Activated T-cell treated with anti-CD3 and anti-CD28 coated beads, Interleukin-2, amount 50 U/mL, for 24 hours (primary cell): ENCODE results near the gene TPK1.
A peak's percentile ranks its signal among the peaks of the same experiment; 100 is the strongest.

ENCODE experiments used
- DNase-seq: peaks from one replicate; pipeline ENCODE4 v3.0.0-alpha.2; 2020
- H3K27ac Mint-ChIP-seq: 2 replicates; pipeline ENCODE4 v1.8.0; 2020; ENCODE audit warnings: mild to moderate bottlenecking, mixed read lengths
- H3K27me3 Mint-ChIP-seq: 2 replicates; pipeline ENCODE4 v1.8.0; 2020; ENCODE audit warnings: mixed read lengths
- H3K36me3 Mint-ChIP-seq: 2 replicates; pipeline ENCODE4 v1.8.0; 2020; ENCODE audit warnings: low read depth, mixed read lengths
- H3K4me1 Mint-ChIP-seq: 2 replicates; pipeline ENCODE4 v1.8.0; 2020; ENCODE audit warnings: low read depth, mixed read lengths
- H3K4me3 Mint-ChIP-seq: 2 replicates; pipeline ENCODE4 v1.8.0; 2020; ENCODE audit warnings: mild to moderate bottlenecking, moderate library complexity, mixed read lengths
- H3K9me3 Mint-ChIP-seq: 2 replicates; pipeline ENCODE4 v1.8.0; 2020; ENCODE audit warnings: mixed read lengths

TPK1 gene

DNA sequence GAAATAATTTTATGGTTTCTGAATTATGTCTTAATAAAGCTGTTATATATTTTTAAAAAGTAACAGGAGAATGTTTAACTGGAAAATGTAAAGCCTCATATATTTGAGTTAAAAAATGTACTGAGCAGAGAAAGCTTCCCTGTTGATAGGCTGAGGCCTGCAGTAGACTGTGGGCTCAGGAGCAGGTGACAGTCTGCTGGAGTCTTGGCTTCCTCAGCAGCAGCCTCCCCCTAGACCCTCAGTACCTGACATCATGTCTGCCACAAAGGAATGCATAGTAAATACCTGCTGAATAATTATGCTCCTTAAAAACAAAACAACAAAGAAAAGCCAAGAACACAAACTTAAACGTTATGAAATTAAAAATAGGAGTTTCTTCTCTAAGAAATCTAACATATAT, 358.5 kb downstream of the TPK1 start:
- Mint-ChIP-seq H3K36me3 (peaks cover 3% of the 10 kb centered on the region), H3K9me3 (peaks cover 2% of the 10 kb centered on the region), H3K4me1 (no peaks in the 10 kb centered on the region), H3K4me3 (no peak overlapping the region), H3K27me3 (no peaks in the 10 kb centered on the region), H3K27ac (no peak overlapping the region)
- no peak for DNase-seq

DNA sequence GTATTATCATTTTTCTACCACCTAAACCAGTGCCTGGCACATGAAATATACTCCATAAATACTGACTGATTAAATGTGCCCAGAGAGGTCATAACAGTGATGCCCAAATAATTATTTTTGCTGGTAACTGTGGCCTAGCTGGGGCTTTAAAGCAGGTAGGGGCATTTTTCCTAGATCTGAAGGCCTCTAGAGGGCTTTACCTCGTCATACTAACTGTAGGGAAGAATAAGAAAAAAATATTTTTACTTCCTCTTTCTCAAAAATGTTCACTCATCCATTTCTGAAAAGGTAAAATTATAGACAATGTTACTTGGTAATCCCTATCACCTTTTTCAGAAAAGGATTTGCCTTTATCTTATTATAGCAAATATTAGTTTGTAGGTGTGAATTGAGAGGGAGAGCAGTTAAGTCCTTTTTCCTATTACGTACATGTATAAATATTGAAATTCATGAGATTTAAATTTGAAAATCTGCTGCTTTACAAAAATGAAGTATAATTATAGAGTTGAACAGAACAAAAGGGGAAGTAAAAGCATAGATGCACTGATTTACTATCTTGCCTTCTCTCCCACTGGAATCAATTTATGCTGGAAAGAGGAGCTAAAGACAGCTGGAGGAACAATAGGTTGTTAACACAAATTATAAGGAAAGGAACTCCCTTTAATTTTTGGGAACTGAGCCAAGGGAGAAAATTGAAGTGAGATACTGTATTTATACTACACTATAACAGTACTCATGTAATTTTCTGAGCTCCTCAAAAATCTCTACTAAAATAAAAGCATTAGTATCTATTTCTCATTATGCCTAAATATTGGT, 360.8 kb downstream of the TPK1 start:
- H3K27me3 Mint-ChIP-seq = no peaks in the 10 kb centered on the region
- H3K9me3 Mint-ChIP-seq = peaks cover 2% of the 10 kb centered on the region
- H3K27ac Mint-ChIP-seq = no peak overlapping the region
- DNase-seq = no peak
- peaks cover 3% of the 10 kb centered on the region for H3K36me3 Mint-ChIP-seq
- H3K4me3 Mint-ChIP-seq = no peak overlapping the region
- H3K4me1 Mint-ChIP-seq = no peaks in the 10 kb centered on the region

GRCh38 chr7:144474363-144474762, 361.5 kb downstream of the TPK1 start:
- Mint-ChIP-seq H3K4me1 (no peaks in the 10 kb centered on the region), H3K27ac (no peak overlapping the region), H3K9me3 (peaks cover 2% of the 10 kb centered on the region), H3K36me3 (peaks cover 4% of the 10 kb centered on the region), H3K27me3 (no peaks in the 10 kb centered on the region), H3K4me3 (no peak overlapping the region)
- DNase-seq = no peak

GRCh38 chr7:144473908-144474307, 361.9 kb downstream of the TPK1 start:
- peaks cover 2% of the 10 kb centered on the region for H3K9me3 Mint-ChIP-seq
- peaks cover 9% of the 10 kb centered on the region for H3K36me3 Mint-ChIP-seq
- no peak for DNase-seq
- no peak overlapping the region for H3K4me3 Mint-ChIP-seq
- no peaks in the 10 kb centered on the region for H3K4me1 Mint-ChIP-seq
- no peak overlapping the region for H3K27ac Mint-ChIP-seq
- H3K27me3 Mint-ChIP-seq = no peaks in the 10 kb centered on the region

- no peak overlapping the region for H3K4me3 Mint-ChIP-seq
- H3K4me1 Mint-ChIP-seq = no peaks in the 10 kb centered on the region
- DNase-seq = no peak
- H3K27ac Mint-ChIP-seq = no peak overlapping the region
- peaks cover 32% of the 10 kb centered on the region for H3K36me3 Mint-ChIP-seq
- no peaks in the 10 kb centered on the region for H3K27me3 Mint-ChIP-seq
- H3K9me3 Mint-ChIP-seq = peaks cover 13% of the 10 kb centered on the region
Measured at GRCh38 chr7:144470078-144470477, 365.8 kb downstream of the TPK1 start.

DNA sequence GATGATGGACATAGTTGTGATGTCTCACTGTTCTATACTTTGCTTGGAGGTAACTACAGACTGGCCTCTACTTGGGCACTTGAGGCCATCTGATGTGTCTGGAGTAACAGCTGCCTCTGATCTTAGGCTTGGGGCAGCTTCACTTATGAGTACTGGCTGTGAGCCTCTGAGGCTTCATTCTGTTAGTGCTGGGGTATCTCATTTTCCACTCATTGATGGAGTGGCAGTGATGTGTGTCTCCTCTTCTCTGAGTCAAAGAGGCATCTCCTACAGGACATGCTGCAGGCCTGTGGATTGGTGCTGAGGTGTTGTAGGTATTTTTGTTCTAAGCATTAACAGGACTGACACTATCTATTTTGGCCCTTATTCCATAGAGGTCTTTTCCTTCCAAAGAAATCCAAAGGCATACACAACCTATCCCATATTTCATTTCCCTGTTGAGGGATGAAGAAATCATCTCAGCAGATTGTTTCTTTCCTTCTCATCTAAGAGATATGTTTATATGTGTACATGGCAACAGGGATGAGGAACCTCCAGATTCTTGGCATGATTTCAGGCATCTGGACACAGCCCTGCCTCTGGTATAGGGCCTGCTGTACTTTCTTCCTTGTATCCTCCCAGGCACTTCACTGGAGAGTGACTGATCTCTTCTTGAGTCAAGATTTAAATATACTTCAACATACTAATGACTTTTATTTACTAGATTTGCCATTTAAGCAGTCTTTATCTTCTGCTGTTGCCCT, 366.7 kb downstream of the TPK1 start:
- no peak for DNase-seq

DNA sequence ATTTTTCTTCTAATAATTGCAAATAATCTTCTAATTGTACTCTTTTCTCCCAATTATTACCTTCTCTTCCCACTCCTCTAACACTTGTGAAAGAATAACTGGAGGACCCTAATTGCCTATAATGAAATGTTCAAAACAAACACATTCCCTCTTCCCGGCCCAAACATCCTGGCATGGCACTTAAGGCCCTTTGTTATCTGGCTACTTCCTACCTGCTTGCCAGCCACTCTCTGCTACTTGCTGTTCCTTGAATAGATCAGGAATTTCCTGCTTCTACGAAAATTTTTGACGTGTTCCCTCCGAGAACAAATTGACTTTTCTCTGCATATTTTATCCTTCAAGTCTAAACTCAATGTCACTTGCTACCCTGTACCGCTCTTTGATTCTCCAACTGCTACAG, 376.2 kb downstream of the TPK1 start:
- no peak overlapping the region for H3K4me3 Mint-ChIP-seq
- H3K36me3 Mint-ChIP-seq = peaks cover 71% of the 10 kb centered on the region
- no peak for DNase-seq

More for the DNA sequence above, 366.7 kb downstream of the TPK1 start:
- H3K9me3 Mint-ChIP-seq = peaks cover 16% of the 10 kb centered on the region
- H3K4me1 Mint-ChIP-seq = no peaks in the 10 kb centered on the region
- H3K4me3 Mint-ChIP-seq = no peak overlapping the region
- H3K36me3 Mint-ChIP-seq = peaks cover 41% of the 10 kb centered on the region
- no peaks in the 10 kb centered on the region for H3K27me3 Mint-ChIP-seq
- H3K27ac Mint-ChIP-seq = no peak overlapping the region

GRCh38 chr7:144455040-144455404, 380.8 kb downstream of the TPK1 start:
- no peak for DNase-seq
- H3K36me3 Mint-ChIP-seq = peaks cover 56% of the 10 kb centered on the region

More for the DNA sequence above, 376.2 kb downstream of the TPK1 start:
- peaks cover 40% of the 10 kb centered on the region for H3K9me3 Mint-ChIP-seq
- H3K4me1 Mint-ChIP-seq = no peaks in the 10 kb centered on the region
- no peak overlapping the region for H3K27ac Mint-ChIP-seq
- H3K27me3 Mint-ChIP-seq = no peaks in the 10 kb centered on the region

DNA sequence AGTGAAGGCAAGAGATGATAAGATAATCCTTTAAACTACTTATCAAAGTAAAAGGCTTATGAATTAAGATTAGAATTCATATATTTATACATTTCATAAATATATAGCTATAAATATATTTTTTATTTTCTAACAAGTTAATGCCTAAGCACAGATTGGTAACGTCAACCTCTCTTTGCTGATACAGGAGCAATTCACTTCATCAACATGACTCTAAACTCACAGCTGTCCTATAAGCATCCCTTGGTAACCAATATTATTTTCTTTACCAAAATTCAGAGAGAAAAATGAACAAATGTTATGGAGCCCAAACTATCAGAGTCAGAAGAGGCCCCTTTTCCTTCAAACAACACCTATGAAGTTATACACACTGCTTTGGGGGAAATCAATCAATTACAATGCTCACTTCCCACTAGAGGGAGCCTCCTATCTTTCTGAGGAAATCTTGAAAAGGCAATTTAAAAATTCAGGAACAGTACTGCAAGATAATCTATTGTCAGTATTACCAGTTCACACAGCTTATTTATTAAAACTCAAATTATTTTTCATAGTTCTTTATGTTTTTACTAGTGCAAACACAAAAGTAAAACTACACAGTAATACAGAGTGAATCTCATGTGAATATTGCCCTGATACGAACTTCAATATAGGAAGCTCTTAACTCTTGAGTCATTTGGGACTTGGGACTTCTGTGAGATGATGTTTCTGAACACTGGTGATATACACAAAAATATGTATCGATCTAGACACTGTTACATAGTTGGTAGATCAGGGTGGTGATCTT, 381.4 kb downstream of the TPK1 start:
- peaks cover 53% of the 10 kb centered on the region for H3K36me3 Mint-ChIP-seq
- peaks cover 28% of the 10 kb centered on the region for H3K9me3 Mint-ChIP-seq
- H3K27me3 Mint-ChIP-seq = no peaks in the 10 kb centered on the region
- H3K4me1 Mint-ChIP-seq = no peaks in the 10 kb centered on the region
- no peak overlapping the region for H3K4me3 Mint-ChIP-seq
- no peak for DNase-seq
- no peak overlapping the region for H3K27ac Mint-ChIP-seq

More at GRCh38 chr7:144455040-144455404, 380.8 kb downstream of the TPK1 start:
- H3K27ac Mint-ChIP-seq = no peak overlapping the region
- H3K4me1 Mint-ChIP-seq = no peaks in the 10 kb centered on the region
- no peak overlapping the region for H3K4me3 Mint-ChIP-seq
- H3K27me3 Mint-ChIP-seq = no peaks in the 10 kb centered on the region
- H3K9me3 Mint-ChIP-seq = peaks cover 28% of the 10 kb centered on the region

DNA sequence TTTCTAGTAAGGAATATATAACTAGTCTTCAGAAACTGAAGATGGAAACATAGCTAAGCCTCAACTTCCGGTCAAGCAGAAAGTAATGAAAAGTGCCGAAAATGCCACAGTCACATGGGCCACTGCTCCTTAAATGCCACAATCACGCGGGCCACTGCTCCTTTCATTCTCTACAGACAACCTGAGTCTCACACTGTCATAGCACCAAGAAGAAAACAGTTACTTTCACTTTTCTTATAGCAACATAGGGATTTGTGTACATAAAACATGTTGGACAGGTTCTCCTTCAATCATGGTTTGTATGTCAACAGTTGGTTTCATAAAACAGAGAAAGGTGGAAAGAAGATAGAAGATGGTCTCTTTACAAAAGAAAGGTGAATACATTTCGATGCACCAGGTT, 383.8 kb downstream of the TPK1 start:
- DNase-seq = no peak
- Mint-ChIP-seq H3K27ac (no peak overlapping the region), H3K9me3 (peaks cover 24% of the 10 kb centered on the region), H3K4me1 (no peaks in the 10 kb centered on the region), H3K4me3 (no peak overlapping the region), H3K36me3 (peaks cover 44% of the 10 kb centered on the region), H3K27me3 (no peaks in the 10 kb centered on the region)

DNA sequence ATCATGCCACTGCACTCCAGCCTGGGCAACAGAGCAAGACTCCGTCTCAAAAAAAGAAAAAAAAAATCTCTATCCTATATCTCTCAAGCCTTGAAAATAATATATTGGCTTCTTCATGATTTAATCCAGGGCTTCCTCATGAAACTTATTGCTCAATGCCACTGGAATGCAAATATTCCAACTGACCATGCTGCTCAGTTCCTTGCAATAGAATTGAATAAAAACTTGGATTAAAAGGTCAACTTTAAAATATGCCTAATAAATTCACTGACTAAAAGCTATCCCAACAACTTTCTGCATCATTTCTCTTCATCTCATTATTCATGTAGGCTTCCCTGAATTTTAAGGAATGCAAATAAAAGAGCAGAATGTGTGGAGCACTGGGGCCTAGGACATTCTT, 390.3 kb downstream of the TPK1 start:
- Mint-ChIP-seq H3K9me3 (no peaks in the 10 kb centered on the region), H3K4me1 (no peaks in the 10 kb centered on the region), H3K27me3 (no peaks in the 10 kb centered on the region), H3K4me3 (no peak overlapping the region), H3K27ac (no peak overlapping the region), H3K36me3 (peaks cover 2% of the 10 kb centered on the region)
- no peak for DNase-seq

DNA sequence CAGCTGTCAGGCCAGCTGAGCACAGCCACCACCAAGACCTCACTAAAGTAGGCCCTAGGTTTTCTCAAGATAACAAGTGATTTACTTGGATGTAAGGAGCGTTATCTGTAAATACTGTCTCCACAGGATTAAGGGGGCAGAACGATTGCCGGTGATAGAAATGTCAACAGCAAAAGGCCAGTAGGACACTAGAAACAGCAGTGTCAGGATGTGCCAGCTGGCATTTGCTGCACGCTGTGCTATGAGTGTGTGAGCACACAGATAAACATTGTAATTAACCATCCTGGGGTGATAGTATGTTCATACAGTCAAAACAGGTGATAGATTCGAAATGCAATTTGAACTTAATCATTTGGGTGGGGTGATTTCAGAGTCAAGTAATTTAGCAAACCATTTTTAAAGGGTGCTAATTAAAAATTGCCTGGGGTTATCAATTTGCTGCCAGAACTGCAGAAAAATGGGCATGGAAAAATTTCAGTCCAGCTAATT, 396.1 kb downstream of the TPK1 start:
- Mint-ChIP-seq H3K9me3 (no peaks in the 10 kb centered on the region), H3K36me3 (no peaks in the 10 kb centered on the region)
- no peak for DNase-seq

GRCh38 chr7:144438759-144439158, 397.1 kb downstream of the TPK1 start:
- Mint-ChIP-seq H3K27me3 (no peaks in the 10 kb centered on the region), H3K9me3 (no peaks in the 10 kb centered on the region), H3K27ac (no peak overlapping the region), H3K36me3 (no peaks in the 10 kb centered on the region), H3K4me3 (no peak overlapping the region), H3K4me1 (no peaks in the 10 kb centered on the region)
- DNase-seq = no peak

More for the DNA sequence above, 396.1 kb downstream of the TPK1 start:
- Mint-ChIP-seq H3K27me3 (no peaks in the 10 kb centered on the region), H3K27ac (no peak overlapping the region), H3K4me3 (no peak overlapping the region), H3K4me1 (no peaks in the 10 kb centered on the region)

- no peaks in the 10 kb centered on the region for H3K36me3 Mint-ChIP-seq
- no peaks in the 10 kb centered on the region for H3K9me3 Mint-ChIP-seq
- no peaks in the 10 kb centered on the region for H3K4me1 Mint-ChIP-seq
- no peaks in the 10 kb centered on the region for H3K27me3 Mint-ChIP-seq
- DNase-seq = peak; percentile 31
- no peak overlapping the region for H3K27ac Mint-ChIP-seq
- no peak overlapping the region for H3K4me3 Mint-ChIP-seq
Measured at GRCh38 chr7:144437370-144438191, 398.3 kb downstream of the TPK1 start.
